ENCODE measurements around the gene TTBK1.

Gene TTBK1

DNA sequence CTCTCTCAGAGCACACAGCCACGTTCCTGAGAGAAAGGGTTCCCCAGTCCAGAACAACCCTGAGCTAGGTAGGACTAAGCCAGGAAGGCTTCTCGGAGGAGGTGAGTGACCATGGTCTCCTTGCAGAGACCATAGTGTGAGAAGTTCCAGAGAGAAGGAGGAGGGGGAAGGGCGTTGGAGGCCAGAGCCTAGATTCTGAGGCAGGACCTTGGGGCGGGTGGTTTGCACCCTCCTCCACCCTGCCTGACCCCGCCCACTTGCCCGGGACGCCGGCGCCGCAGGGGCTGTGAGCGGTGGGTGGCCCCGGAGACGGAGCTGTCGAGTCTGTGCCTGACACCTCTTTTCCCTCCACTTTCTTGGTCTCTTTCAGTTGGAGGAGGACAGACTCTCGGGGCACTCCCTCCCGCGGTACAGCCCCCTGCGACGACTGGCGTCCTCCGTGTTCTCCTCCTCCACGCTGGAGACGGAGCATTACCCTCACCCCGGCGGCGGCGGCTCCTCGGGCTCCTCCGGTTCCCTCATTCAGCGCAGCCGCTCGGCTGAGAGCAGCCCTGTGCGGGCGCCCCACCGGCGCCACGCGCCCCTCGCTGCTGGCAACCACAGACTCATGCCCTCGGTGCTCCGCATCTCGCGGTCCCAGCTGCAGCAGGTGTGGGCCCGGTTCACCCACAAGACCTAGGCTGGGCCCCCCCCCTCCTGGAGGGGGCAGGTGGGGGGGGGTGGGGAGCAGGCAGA is 26.2 kb downstream of the TTBK1 start:
- DNase-seq (ENCODE audit: low read depth in 1 of 2, low spot score in 1 of 2) = no peak

DNA sequence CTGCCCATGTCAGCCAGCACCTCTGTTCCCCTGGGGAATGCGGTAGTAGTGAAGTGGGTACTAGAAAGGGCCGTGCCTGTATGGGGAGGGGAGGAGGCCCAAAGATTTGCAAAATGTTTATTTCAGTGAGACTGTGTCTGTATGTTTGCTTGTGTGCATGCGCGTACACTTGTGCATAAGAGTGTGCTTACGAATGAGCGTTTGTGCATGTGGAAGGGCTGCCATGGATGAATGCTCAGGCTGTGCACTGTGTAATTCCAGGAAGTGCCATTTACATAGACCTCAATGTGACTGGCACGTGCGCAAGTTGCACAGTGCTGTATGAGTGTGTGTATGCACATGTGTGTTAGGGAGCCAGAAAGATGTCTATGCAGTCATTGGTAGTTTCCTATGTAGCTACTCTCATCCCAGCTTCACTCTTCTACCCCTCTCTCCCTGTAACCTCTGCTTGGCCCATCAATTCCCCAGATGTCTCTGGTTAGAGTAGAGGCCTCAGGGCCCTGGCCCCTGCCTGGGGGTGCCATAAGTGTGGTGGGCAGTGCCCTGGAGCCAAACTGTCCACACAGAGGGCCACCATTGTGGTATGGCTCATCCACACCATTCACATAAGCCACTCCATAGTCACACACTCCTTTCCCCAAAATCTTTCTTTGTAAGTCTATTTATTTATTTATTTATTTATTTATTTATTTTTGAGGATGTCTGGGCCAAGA is 28.0 kb downstream of the TTBK1 start:
- no peak for DNase-seq (ENCODE audit: low read depth in 1 of 2, low spot score in 1 of 2)

DNA sequence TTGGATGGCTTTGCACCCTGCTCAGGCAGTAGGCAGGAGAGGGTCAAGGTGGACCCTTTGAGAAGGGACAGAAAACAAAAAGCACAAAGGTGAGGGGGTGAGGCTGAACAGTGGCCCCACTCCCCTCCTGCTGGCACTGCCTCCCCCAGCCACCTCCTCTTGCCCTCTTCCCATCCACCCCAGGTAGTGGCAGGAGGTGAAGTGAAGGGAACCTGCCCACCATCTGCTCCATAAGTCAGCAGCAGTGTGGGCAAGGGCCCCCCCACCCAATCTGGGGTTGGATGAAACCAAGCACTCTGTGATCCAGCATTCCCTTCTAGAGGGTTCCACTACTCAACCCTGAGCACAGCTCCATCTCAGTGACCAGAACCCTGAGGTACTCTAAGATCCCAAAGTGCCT is 28.7 kb downstream of the TTBK1 start:
- no peak for DNase-seq (ENCODE audit: low read depth in 1 of 2, low spot score in 1 of 2)

DNA sequence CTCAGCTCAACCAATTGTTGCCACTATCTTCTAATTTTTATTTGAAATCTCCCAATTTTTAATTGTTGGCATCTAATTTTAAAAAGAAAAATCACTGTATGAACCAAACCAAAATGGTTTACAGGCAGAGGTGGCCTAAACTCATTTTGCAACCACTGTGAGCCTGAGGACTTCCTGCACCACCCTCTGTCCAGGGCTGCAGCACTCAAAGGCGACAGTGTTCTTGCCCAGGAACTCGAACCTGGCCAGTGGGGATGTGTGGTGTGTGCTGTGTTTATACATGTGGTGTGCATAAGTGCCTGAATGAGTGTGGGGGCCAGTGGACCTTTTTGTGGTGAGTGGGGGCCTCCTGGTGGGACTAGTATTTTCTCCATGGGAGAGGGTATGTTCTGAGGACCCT is 30.4 kb downstream of the TTBK1 start:
- DNase-seq (ENCODE audit: low read depth in 1 of 2, low spot score in 1 of 2) = no peak

DNA sequence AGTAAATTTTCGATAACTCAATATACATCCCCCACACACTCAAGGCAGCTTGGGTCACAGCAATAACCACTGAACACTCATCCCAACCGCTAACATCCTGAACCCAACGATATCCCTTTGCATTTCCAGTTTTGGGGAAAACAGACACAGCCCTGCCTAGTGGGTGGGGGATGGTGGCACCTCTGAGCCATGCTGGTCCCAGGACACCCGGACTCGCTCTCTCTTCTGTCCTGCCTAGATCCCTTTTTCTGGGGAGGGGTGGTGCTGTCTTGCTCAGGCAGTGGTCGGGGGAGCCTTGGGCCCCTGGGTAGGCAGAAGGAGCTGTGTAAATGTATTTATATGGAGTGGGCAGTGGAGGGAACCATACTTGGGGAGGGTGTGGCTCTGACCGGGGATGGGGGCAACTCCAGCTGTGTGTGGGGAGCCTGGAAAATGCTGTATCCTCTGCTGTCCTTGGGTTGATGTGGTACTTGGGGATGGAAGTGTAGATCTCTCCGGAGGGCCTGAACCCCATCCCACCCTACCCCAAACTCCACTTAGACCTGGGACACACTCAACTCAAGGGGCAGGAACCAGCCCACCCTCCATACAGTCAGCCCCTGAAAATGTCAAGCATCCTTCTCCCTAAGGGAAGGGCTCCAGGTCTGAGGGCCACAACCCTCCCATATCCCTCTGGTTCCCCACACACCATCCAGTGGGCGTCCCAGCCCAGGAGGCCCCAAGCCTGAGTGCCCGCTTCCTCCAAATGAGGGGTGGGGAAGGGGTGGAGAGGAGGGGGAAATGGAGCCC is 31.0 kb downstream of the TTBK1 start:
- DNase-seq (ENCODE audit: low read depth in 1 of 2, low spot score in 1 of 2) = no peak

DNA sequence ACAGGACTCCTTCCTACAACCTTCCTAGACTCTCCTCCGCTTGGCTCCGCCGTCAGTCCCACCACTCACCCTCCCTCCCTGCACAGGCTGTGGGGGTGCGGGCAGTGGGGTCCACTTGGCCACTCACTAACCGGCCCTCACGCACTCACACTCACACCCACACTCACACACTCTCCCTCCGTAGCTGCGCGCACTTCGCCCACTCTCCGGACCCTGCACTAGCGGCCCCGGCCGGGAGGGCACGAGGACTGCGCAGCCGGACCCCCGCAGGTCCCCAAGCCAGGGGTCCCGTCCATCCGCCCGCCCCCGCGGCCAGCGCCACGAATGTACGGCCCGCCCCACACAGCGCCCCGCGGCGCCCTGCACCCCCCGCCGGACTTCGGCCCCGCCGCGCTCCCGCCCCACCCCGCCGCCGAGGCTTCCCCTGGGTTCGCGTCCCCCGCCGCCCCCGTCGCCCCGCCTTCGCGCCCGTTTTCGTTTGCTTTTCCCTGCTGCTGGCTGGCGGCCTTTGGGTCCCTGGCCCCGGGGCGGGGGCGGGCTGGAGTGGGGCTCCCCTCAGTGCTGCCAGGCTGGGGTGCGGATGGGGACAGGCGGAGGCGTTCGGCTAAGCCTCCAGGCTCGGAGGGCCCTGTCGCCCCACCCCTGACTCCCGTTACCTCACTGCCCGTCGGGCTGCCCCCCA is 31.8 kb downstream of the TTBK1 start:
- DNase-seq (ENCODE audit: low read depth in 1 of 2, low spot score in 1 of 2) = no peak

DNA sequence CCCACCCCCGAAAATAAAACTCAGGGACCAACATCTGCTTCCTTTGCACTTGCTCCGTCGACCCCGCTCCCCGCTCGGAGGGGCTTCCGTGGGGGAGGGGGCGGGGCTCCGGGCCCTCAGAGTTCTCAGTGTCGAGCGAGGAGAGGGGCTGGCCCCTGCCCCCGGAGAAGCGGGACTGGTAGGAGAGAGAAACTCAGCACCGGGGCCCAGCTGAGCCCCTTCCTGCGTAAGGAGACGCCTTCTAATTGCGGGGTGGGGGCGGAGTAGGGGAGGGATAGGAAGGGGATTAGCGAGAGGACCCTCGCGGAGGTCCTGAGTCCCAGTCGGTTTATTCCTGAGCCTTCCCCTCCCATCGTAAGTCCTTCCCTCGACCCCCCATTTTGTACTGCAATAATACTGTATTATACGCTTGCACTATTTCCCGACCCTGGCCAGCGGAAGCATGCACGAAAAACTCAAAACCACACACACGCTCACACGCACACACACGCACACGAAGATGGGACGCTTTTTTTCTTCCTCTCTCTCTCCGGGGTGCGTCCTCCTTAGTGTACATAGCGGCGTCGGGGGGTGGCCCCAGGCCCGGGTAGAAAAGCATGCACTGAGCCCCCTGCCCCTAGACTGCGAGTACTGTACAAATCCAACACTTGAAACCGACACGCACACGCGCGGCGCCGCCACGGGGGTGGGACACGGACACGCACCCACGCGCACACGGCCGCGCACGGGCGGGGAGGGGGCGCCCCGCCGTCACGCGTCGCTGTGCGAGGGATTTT is 32.7 kb downstream of the TTBK1 start:
- DNase-seq (ENCODE audit: low read depth in 1 of 2, low spot score in 1 of 2) = no peak

DNA sequence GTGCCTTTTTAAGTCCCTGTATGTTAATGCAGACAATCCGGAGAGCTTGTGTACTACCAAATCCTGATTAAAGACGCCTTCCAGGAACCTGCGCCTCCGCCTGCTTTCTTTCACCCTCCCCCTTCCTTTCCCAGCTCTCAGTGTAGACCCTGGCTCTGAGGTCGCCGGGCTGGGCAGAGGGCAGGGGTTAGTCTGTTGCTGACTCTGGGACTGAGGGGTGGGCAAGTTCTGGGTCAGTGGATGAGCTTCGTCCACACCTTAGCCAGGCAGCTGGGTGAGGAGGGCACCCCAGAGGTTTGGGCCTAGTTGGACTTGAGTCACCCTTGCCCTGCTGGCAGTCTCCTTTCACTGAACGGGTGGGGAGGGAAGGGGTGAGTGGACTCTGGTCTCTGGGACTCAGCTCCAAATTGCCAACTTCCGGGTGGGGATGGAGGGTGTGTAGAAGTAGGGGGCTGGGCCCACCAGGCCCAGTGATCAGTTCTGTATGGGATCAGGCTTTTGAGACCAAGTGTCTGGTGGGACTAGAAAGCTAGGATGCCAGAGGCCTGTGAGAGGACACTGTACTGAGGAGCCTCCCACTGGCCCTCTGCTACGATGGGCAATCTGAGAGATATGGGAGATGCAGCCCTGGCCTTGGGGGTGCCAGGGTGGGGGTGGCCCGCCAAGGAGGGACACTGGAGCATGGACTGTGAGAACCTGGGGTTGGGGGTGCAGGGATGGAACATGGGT is 33.5 kb downstream of the TTBK1 start:
- DNase-seq (ENCODE audit: low read depth in 1 of 2, low spot score in 1 of 2) = no peak

DNA sequence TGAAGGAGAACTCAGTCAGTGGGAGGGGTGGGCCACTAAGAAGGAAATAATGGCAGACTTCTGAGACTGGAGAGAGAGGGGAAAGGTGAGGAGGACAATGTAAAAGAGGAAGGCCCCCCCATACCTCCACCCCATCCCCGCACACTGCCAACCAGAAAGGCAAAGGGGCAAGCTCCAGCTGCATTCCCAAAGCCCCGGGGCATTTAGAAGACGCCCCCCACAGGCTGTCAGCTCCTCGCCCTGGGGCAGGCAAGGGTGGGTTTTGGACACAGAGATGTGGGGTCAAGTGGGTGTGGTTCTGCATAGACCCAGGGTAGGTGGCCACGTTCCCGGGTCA is 34.0 kb downstream of the TTBK1 start:
- DNase-seq (ENCODE audit: low read depth in 1 of 2, low spot score in 1 of 2) = no peak

DNA sequence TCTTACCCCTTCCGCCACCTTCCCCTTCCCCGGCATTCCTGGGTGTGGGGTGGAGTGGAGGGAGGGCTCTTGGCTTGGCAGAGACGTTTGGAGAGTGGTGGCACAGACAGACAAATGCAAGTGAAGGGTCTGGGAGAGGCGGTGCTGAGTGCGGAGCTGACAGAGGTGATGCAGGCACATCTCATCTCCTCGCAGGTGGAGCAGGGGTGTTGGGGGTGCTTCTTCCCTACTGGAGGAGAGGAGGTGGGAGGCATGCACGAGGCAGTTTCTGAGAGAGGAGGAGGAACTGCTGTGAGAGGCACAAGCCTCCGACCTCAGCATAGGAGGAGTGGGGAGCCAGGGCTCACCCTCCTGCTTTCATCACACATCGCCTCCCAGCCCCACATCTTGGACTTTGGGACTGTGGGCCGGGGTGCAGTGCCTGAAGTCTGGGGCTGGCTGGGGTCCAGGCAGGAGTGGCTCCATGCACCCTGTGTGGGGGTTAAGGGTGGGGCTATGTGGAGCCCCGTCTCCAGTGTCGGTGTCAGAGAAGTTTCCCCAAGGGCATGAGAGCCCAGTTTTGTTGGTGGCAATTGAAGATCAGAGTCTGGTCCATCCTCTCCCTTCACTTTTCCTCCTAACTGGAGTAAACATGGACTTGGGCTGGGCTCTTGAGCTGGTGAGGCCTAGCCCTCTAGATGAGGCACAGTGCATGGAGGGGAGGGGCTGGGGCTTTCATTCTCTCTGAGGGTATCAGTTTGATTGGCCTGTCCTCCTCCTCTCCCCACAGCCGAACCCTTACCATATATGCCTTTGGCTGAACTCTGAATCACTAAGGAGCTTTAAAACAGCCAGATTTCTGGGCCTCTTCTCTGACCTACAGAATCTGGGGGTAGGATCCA is 34.6 kb downstream of the TTBK1 start:
- no peak for DNase-seq (ENCODE audit: low read depth in 1 of 2, low spot score in 1 of 2)

DNA sequence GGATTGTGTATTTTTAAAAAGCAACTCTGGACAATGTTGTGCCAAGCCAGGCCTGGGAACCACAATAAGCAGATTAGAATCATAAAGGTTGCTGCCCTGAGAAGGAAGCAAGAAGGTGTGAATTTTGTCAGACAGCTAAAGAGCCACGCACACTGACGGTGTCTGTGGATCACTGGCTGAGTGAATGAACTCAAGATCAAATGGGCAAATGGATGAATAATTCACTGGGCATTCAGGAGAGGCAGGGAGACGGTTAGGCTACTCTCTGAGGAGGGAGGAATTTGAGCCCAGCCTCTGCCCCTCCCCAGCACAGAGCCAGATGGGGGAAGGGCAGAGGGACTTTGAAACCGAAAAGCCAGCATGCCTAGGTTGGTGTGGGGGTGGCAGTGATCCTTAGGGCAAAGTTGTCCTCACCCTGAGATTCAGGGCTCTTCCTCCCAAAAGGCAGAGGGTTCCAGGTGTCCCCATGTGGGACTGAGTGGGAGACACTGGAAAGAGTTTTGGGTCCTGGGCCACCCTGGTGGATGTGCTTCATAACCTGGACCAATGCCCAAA is 35.3 kb downstream of the TTBK1 start:
- DNase-seq (ENCODE audit: low read depth in 1 of 2, low spot score in 1 of 2) = no peak

DNA sequence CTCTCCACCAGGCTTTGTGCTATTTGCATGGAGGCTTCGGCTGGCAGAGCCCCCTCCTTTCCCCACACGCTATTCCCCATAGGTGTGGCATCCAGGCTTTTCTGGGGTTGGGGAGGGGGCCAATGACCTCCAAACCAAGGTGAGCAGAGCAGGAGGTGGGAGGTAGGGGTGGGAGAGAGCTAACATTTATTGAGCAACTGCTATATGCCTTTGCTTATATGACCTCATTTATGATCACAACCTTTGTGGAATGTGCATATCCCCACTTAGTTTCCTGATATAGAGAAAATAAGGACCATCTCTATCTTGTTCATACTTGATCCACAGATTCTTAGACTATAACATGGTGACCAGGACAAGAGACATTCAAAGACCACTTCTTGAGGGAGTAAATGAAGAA is 37.0 kb downstream of the TTBK1 start:
- no peak for DNase-seq (ENCODE audit: low read depth in 1 of 2, low spot score in 1 of 2)

DNA sequence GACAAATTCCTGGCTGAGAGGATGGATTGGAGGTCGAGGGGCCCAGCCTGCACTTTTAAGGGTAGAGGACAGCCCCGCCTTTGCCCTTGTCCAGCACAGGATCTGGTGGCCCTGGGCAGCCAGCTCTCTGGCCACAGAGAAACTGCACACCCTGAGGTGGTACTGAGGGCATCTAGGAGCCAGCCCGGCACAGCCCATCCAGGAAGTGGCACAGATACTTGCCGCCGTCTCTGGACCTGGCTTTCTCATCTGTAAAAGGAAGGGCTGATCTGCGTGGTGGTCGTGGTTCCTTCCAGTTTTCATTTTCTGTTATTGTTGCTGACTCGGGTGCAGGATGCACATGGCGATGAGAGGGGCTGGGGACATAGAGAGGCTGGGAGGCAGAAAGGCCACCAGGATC is 38.8 kb downstream of the TTBK1 start:
- no peak for DNase-seq (ENCODE audit: low read depth in 1 of 2, low spot score in 1 of 2)

DNA sequence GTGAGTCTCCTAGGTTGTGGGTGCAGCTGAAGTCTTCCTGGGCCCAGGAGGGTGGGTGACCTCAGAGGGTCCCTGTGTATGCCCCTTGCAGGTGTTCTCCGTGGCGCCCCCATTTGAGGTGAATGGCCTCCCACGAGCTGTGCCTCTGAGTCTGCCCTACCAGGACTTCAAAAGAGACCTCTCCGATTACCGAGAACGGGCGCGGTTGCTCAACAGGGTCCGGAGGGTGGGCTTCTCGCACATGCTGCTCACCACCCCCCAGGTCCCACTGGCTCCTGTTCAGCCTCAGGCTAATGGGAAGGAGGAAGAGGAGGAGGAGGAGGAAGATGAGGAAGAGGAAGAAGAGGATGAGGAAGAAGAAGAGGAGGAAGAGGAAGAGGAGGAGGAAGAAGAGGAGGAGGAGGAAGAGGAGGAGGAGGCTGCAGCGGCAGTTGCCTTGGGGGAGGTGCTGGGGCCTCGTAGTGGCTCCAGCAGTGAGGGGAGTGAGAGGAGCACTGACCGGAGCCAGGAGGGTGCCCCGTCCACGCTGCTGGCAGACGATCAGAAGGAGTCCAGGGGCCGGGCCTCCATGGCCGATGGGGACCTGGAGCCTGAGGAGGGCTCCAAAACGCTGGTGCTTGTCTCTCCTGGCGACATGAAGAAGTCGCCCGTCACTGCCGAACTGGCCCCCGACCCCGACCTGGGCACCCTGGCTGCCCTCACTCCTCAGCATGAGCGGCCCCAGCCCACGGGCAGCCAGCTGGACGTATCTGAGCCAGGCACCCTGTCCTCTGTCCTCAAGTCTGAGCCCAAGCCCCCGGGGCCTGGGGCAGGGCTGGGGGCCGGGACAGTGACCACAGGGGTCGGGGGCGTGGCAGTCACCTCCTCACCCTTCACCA is 39.6 kb downstream of the TTBK1 start:
- DNase-seq (ENCODE audit: low read depth in 1 of 2, low spot score in 1 of 2) = no peak

DNA sequence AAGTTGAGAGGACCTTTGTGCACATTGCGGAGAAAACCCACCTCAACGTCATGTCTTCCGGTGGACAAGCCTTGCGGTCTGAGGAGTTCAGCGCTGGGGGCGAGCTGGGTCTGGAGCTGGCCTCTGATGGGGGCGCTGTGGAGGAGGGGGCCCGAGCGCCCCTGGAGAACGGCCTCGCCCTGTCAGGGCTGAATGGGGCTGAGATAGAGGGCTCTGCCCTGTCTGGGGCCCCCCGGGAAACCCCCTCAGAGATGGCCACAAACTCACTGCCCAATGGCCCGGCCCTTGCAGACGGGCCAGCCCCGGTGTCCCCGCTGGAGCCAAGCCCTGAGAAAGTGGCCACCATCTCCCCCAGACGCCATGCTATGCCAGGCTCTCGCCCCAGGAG is 40.2 kb downstream of the TTBK1 start:
- no peak for DNase-seq (ENCODE audit: low read depth in 1 of 2, low spot score in 1 of 2)

DNA sequence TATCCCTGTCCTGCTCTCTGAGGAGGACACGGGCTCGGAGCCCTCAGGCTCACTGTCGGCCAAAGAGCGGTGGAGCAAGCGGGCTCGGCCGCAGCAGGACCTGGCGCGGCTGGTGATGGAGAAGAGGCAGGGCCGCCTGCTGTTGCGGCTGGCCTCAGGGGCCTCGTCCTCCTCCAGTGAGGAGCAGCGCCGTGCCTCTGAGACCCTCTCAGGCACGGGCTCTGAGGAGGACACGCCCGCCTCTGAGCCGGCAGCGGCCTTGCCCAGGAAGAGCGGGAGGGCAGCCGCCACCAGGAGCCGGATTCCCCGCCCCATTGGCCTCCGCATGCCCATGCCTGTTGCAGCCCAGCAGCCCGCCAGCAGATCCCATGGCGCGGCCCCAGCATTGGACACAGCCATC is 40.6 kb downstream of the TTBK1 start:
- DNase-seq (ENCODE audit: low read depth in 1 of 2, low spot score in 1 of 2) = no peak

DNA sequence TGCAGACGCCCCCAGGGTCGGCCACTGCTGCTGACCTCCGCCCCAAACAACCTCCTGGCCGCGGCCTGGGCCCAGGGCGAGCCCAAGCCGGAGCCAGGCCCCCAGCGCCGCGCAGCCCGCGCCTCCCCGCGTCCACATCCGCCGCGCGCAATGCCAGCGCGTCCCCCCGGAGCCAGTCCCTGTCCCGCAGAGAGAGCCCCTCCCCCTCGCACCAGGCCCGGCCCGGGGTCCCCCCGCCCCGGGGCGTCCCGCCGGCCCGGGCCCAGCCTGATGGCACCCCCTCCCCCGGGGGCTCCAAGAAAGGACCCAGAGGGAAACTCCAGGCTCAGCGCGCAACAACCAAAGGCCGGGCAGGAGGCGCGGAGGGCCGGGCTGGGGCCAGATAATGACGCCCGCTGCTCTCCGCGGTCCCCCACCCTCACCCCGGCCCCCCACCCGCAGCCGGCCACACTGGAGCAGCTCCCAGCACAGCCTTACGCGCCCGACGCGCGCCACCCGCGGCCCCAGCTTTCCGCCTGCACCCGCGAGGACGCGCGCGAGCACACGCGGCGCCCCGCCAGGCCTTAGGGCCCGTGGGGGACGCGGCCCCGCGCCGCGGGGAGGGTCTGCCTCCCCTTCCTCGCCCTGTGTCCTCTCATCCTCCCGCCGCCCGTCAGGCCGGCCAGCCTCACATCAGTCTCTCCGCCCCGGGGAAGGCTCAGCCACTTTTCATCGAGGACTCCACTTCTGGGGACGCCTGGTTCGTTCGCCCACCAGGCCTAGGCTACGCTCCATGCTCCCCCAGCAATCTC is 41.9 kb downstream of the TTBK1 start:
- DNase-seq (ENCODE audit: low read depth in 1 of 2, low spot score in 1 of 2) = no peak
